Measurements from ENCODE around the gene C1orf21.

C1orf21 gene

DNA sequence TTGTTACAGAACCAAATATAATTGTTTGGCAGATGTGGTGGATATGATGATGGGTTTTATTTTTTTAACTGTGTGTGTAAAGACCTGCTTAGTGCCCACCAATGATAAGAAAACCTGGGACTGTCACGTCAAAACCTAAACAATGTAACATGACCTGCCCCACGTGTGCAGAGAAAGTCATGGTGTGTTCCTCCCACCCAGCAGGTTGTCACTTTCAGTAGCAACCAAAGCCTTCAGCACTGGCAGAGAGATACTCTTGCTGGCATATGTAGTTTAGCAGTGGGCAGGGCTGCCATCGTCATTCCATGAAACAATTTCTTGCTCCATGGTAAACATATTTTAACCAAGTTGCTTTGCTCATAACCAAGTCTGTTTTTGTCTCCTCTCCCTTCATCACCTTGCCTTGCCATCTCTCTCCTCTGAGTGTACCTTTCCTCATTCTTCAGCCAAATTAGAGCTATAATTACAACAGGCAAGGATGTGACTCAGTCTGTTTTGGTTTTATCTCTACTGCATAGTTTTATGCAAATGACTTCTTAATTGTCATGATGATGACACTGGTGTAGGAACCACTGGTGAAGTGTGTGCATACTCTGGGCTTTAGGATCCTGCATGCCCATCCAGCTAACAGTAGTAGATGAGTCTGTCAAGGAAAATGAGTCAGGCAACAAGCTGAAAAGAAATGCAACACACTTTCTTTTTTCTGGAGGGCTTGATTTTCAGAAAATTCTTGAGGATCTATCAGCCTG is 217.5 kb downstream of the C1orf21 start:
- TF ChIP-seq EZH2phosphoT487 (IDR thresholded peaks at IDR 0.05; ENCODE audit: borderline replicate concordance), result no peak
- TF ChIP-seq, protein P1, sequence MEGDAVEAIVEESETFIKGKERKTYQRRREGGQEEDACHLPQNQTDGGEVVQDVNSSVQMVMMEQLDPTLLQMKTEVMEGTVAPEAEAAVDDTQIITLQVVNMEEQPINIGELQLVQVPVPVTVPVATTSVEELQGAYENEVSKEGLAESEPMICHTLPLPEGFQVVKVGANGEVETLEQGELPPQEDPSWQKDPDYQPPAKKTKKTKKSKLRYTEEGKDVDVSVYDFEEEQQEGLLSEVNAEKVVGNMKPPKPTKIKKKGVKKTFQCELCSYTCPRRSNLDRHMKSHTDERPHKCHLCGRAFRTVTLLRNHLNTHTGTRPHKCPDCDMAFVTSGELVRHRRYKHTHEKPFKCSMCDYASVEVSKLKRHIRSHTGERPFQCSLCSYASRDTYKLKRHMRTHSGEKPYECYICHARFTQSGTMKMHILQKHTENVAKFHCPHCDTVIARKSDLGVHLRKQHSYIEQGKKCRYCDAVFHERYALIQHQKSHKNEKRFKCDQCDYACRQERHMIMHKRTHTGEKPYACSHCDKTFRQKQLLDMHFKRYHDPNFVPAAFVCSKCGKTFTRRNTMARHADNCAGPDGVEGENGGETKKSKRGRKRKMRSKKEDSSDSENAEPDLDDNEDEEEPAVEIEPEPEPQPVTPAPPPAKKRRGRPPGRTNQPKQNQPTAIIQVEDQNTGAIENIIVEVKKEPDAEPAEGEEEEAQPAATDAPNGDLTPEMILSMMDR (conservative IDR thresholded peaks at IDR 0.05; ENCODE audit: low read length), result no peak

DNA sequence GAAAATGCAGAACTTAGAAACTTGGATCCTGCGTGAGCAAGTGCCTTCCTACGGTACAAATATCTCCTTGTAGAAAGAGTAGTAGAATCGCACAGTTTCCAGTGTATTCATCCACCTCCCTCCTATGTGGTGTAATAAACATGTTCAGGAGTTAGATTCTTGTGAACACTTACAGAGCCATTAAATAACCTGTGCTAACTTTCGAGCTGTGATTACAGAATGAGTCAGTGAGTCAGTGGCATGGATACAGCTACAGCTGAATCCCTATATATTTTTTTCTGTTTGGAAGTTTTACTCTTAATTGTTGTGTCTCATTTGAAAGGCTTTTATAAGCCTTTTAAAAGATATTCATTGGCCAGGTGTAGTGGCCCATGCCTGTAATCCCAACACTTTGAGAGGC is 219.1 kb downstream of the C1orf21 start:
- Histone ChIP-seq H3K4me3 (ENCODE audit: low read length, poor library complexity, severe bottlenecking) (no peak overlapping the region), H3K4me2 (ENCODE audit: low read depth, low read length, poor library complexity, severe bottlenecking) (no peak overlapping the region), H3K9me3 (ENCODE audit: insufficient read depth, low read depth, low read length) (no peaks in the 10 kb centered on the region), H3F3A (ENCODE audit: low read depth) (no peaks in the 10 kb centered on the region), H3K79me2 (ENCODE audit: insufficient read depth, low read length) (no peaks in the 10 kb centered on the region), H4K20me1 (ENCODE audit: insufficient read depth, low read length, poor library complexity, severe bottlenecking) (no peaks in the 10 kb centered on the region), H3K9me2 (replicated peaks; ENCODE audit: low read depth, low read length) (no peaks in the 10 kb centered on the region), H3K27me3 (ENCODE audit: insufficient read depth, low read length, poor library complexity, severe bottlenecking) (no peaks in the 10 kb centered on the region), H3K4me1 (ENCODE audit: insufficient read depth, low read length, poor library complexity, severe bottlenecking) (no peaks in the 10 kb centered on the region), H3K9ac (ENCODE audit: low read depth, low read length, poor library complexity, severe bottlenecking) (no peak overlapping the region), H2AFZ (ENCODE audit: low read length) (no peak overlapping the region), H3K36me3 (ENCODE audit: insufficient read depth, low read length) (no peaks in the 10 kb centered on the region)
- TF ChIP-seq, protein P1 (conservative IDR thresholded peaks at IDR 0.05; ENCODE audit: low read length), result no peak
- no peak for TF ChIP-seq EZH2phosphoT487 (IDR thresholded peaks at IDR 0.05; ENCODE audit: borderline replicate concordance)

More for the DNA sequence above, 217.5 kb downstream of the C1orf21 start:
- Histone ChIP-seq H3K9me3 (ENCODE audit: insufficient read depth, low read depth, low read length) (no peaks in the 10 kb centered on the region), H3K4me1 (ENCODE audit: insufficient read depth, low read length, poor library complexity, severe bottlenecking) (no peaks in the 10 kb centered on the region), H3K27me3 (ENCODE audit: insufficient read depth, low read length, poor library complexity, severe bottlenecking) (no peaks in the 10 kb centered on the region), H3K9ac (ENCODE audit: low read depth, low read length, poor library complexity, severe bottlenecking) (no peak overlapping the region), H3K4me3 (ENCODE audit: low read length, poor library complexity, severe bottlenecking) (no peak overlapping the region), H3K9me2 (replicated peaks; ENCODE audit: low read depth, low read length) (no peaks in the 10 kb centered on the region), H4K20me1 (ENCODE audit: insufficient read depth, low read length, poor library complexity, severe bottlenecking) (no peaks in the 10 kb centered on the region), H2AFZ (ENCODE audit: low read length) (no peak overlapping the region), H3K4me2 (ENCODE audit: low read depth, low read length, poor library complexity, severe bottlenecking) (no peak overlapping the region), H3K36me3 (ENCODE audit: insufficient read depth, low read length) (no peaks in the 10 kb centered on the region), H3F3A (ENCODE audit: low read depth) (no peaks in the 10 kb centered on the region), H3K79me2 (ENCODE audit: insufficient read depth, low read length) (no peaks in the 10 kb centered on the region)

DNA sequence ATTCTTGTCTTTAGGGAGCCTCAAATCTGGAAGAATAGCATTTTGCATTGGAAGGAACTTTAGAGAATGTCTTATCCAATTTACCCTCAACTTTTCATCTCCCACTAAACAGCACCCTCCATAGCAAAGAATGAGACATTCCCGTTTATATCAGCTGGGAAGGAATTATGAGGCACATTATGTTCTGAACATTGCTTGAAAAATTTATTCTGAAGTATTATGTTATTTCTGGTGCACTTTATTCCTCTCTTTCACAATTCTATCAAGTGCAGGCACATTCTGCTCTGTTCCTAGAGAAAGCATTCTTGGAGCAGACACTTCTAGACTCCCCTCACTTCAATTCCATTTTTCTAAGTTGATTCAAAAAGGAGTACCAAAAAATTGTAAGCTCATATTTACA is 220.0 kb downstream of the C1orf21 start:
- TF ChIP-seq EZH2phosphoT487 (IDR thresholded peaks at IDR 0.05; ENCODE audit: borderline replicate concordance), result no peak
- TF ChIP-seq, protein P1 (conservative IDR thresholded peaks at IDR 0.05; ENCODE audit: low read length), result no peak

More for the DNA sequence above, 220.0 kb downstream of the C1orf21 start:
- no peaks in the 10 kb centered on the region for H3K9me2 ChIP-seq (replicated peaks; ENCODE audit: low read depth, low read length)
- H3K9ac ChIP-seq (ENCODE audit: low read depth, low read length, poor library complexity, severe bottlenecking), result no peak overlapping the region
- no peaks in the 10 kb centered on the region for H3K9me3 ChIP-seq (ENCODE audit: insufficient read depth, low read depth, low read length)
- no peak overlapping the region for H3K4me3 ChIP-seq (ENCODE audit: low read length, poor library complexity, severe bottlenecking)
- H2AFZ ChIP-seq (ENCODE audit: low read length), result no peak overlapping the region
- no peaks in the 10 kb centered on the region for H3F3A ChIP-seq (ENCODE audit: low read depth)
- no peaks in the 10 kb centered on the region for H3K36me3 ChIP-seq (ENCODE audit: insufficient read depth, low read length)
- no peaks in the 10 kb centered on the region for H3K79me2 ChIP-seq (ENCODE audit: insufficient read depth, low read length)
- H3K27me3 ChIP-seq (ENCODE audit: insufficient read depth, low read length, poor library complexity, severe bottlenecking), result no peaks in the 10 kb centered on the region
- no peaks in the 10 kb centered on the region for H4K20me1 ChIP-seq (ENCODE audit: insufficient read depth, low read length, poor library complexity, severe bottlenecking)
- H3K4me1 ChIP-seq (ENCODE audit: insufficient read depth, low read length, poor library complexity, severe bottlenecking), result no peaks in the 10 kb centered on the region
- no peak overlapping the region for H3K4me2 ChIP-seq (ENCODE audit: low read depth, low read length, poor library complexity, severe bottlenecking)
